ENCODE data around the gene PUSL1.

DNA sequence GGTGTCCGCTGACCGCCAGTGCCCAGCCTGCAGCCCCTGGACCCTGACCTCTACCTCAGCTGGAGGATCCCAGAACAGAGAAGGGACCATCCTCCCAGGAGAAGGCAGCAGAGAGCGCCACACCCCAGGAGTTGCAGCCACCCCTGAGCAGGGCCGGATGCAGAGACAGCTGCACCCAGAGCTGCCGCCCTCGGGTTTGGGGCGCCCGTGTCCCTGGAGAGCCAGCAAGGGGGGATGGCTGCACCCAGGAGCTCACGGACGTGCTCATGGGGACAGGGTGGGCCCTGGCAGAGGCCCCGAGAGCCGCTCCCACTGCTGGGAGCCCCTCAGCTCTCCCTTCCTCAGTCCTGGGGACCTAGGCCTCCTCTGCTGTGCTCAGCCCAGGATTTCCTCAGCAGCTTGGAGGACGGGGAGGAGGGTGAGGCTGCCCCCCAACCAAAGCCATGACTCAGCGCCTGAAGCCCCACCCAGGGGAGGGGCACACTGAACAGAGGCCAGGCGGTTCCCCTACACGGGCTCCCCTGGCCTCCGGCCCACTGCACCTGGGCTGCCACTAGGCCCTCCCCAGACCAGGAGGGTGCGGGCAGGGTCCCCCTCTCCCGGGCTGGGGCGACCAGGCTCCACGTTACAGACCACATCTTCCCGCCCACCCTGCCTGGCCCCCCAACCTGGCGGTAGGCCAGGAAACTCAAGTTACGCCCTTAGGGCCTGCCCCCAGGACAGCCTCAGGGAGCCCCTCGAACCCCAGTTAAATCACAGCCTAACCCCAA is 2.9 kb upstream of the PUSL1 start:
- TF ChIP-seq, protein P1, sequence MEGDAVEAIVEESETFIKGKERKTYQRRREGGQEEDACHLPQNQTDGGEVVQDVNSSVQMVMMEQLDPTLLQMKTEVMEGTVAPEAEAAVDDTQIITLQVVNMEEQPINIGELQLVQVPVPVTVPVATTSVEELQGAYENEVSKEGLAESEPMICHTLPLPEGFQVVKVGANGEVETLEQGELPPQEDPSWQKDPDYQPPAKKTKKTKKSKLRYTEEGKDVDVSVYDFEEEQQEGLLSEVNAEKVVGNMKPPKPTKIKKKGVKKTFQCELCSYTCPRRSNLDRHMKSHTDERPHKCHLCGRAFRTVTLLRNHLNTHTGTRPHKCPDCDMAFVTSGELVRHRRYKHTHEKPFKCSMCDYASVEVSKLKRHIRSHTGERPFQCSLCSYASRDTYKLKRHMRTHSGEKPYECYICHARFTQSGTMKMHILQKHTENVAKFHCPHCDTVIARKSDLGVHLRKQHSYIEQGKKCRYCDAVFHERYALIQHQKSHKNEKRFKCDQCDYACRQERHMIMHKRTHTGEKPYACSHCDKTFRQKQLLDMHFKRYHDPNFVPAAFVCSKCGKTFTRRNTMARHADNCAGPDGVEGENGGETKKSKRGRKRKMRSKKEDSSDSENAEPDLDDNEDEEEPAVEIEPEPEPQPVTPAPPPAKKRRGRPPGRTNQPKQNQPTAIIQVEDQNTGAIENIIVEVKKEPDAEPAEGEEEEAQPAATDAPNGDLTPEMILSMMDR (IDR thresholded peaks at IDR 0.05): no peak
- TF ChIP-seq POLR2A (IDR thresholded peaks at IDR 0.05): no peak

Data from lower leg skin (tissue), 3 donors.